ENCODE measurements around the gene ATP8A1.
"Not testable (repeated sequence)": the region's sequence is repeated elsewhere in the genome, so short reads cannot be mapped to it uniquely, and the experiment has no call there.

Gene ATP8A1

DNA sequence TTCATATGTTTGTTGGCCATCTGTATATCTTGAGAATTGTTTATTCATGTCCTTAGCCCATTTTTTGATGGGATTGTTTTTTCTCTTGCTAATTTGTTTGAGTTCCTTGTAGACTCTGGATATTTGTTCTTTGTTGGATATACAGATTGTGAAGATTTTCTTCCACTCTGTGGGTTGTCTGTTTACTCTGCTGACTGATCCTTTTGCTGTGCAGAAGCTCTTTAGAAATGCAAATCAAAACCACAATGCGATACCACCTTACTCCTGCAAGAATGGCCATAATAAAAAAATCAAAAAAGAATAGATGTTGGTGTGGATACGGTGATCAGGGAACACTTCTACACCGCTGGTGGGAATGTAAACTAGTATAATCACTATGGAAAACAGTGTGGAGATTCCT is 189.1 kb downstream of the ATP8A1 start:
- DNase-seq (ENCODE audit: low read depth) = not testable (repeated sequence)

DNA sequence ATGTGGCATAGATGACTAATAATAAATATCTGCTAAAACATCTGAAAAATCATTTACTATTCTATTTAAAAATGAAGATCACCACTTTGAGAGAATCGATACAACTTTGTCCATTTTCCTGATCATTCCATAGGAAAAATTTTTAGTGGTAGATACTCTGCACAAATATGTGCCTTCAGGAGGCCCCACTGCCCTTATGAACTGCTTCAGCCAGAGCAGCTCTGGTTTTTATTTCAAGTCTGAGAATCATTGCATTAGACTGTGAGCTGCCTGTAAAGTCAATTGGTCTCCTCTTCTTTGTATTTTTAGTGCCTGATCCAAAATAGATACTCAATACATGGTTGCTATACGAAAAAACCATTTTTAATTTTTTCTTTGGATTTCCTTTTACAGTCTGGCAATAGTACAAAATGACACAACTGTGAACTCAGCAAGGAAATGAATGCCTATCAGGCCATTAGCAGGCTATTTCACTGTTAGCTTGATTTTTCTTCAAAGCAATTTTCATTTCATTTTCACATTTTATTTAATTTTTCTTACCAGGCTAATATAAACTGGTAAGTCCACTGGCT is 190.5 kb downstream of the ATP8A1 start:
- no peak for DNase-seq (ENCODE audit: low read depth)

DNA sequence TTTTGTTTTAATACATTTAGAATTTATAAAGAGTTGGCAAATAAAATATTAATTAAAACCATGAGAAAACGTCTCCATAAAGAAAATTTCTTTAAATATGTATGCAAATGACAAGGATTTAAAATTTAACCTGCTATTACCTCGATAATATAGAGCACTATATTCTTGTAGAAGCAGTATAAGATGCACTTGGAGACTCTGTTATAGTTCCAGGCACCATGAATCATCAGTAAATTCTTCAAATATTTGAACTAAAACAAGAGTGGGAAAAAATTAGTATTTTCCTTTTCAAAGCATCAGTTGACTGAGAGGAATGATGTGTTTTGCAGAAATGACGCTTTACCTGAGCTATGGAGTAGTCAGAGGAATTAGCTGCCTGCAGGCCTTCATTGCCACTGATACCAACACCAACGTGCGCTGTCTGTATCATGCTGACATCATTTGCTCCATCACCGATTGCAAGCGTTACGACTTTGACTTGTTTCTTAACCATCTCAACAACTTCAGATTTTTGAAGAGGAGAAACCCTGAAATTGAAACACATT is 192.3 kb downstream of the ATP8A1 start:
- DNase-seq (ENCODE audit: low read depth) = peak; percentile 2

DNA sequence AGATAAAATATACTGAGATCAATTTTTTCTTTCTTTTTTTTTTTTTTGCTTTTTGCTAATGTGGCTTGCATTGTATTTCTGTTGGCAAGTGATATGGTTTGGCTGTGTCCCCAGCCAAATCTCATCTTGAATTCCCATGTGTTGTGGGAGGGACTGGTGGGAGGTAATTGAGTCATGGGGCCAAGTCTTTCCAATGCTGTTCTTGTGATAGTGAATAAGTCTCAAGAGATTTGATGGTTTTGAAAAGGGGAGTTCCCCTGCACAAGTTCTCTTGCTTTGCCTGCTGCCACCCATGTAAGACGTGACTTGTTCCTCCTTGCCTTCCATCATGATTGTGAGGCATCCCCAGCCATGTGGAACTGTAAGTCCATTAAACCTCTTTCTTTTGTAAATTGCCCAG is 195.7 kb downstream of the ATP8A1 start:
- DNase-seq (ENCODE audit: low read depth) = not testable (repeated sequence)

DNA sequence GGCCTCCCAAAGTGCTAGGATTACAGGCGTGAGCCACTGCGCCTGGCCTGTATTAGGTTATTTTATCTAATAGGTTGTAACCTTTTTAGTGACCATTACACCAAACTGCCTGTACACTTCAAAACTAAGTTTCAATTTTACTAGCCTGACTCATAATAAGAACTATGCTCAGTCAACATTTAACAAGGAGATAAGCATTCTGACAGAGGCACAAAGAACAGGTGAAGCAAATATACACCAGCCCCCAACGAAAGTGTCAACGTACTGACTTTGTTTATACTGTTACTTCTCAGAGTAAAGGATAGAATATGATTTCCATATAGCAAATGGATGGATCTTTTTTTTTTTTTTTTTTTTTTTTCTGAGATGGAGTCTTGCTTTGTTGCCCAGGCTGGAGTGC is 196.9 kb downstream of the ATP8A1 start:
- DNase-seq (ENCODE audit: low read depth) = no peak

DNA sequence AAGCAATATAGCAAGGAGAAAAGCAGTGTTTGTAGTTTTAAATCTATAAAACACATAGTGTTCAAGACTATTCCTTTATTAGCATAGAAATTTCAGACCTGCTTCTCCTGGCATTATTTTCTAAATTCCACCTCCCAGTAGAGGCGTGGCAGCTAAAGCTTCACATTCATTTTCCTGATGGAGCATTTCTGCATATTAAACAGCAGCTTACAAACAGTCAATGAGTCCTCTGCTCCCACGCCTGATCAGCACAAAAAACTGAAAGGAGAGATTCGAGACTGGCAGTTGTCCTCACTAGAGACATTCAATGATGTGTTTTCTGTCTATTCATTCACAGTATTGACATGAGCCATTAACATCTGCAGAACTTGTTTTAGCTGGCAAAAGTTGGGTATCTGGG is 198.2 kb downstream of the ATP8A1 start:
- DNase-seq (ENCODE audit: low read depth) = no peak

DNA sequence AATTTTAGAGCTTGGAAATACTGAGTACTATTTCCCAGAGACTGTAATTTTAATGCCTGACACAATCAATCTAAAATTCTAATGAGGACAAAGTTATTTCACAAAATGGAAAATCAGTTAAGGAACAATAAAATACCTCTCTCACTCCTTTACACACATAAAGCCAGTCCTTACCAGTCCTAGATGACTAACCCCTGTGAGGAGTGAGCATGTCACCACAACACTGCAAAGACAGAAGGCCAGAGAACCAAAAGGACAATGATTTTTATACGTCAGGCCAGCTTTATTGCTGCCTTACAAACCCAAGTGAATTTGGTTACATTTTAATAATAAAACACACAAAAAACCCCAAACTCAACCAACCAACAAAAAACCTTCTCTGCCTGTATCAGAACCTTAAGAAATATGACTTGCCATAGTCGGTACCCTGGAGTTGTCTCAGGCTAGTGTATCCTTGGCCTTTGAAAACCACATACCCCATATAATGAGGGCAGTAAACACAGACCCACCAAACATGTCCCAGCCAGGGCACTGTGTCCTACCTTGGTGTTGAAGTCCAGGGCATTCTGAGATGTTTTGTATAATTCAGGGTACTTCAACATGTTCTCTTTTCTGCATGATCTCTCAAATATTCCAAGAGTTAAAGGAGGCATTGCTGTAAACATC is 202.0 kb downstream of the ATP8A1 start:
- DNase-seq (ENCODE audit: low read depth) = no peak

DNA sequence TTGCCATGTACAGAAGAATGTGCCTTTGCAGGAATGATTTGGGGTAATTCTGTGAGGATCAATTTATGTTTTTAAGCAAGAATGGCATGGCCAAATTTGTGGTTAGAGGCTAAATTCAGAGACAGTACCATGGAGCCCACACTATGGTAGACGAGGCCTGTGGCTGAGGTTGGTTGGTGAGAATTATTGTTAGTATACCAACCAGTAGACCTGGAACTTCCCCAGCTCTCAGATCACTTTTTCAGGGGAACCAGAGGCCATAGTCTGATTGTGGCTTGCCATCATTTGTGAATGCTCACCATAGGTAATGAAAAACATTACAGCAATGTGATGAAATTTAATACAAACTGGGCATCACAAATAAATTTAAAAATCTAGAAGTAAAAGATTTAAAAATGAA is 203.3 kb downstream of the ATP8A1 start:
- no peak for DNase-seq (ENCODE audit: low read depth)

DNA sequence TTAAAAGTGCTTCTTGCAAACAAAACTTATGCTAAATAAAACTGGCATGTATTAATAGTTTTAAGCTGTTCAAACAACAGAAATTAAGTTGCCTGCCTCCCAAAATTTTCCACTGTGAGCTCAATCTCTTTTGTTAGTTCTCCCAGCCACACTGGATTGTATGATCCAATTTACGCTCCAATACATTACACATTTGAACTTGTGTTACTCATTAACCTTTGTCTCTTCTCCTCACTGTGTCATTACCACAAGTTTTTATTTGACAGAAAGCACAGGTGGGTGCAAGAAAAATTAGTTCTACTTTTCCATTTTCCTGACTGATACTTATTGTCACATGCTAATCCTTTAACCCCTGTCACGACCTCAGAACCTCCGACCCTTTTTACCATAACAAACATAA is 204.1 kb downstream of the ATP8A1 start:
- DNase-seq (ENCODE audit: low read depth) = no peak

DNA sequence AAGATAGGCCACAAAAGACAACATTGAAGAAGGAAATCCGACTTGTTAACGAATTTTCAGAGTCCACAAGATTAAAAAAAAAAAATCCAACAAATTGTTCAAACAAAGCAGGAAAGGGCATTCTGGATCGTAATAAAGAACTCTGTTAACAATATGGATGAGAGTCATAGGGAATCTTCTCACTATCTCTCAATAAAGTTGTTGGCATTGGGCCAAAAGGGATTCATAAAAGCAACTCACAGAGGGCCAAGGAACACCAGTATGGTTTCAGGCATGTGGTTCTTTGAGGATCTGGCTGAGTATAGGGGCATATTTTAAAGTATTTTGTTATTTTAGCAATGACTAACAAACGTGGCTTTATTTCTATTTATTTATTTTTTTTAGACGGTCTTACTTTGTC is 210.1 kb downstream of the ATP8A1 start:
- DNase-seq (ENCODE audit: low read depth) = no peak

DNA sequence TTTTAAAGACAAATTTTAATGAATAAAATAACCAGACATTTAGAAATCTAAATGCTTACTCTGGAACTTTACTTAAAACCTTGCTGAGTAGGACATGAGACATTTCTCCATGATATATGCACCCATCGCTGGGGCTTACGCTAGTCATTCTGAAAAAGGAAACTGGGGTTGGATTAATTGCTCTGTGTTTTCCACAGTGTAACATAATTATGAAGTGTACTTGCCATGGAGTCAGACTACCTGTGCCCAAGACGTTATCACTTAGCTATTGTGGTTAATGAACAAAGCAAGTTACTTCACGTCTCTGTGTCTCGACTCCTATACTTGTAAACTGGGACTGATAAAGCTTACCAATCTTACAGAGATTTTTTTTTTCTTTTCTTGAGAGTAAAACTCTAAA is 211.9 kb downstream of the ATP8A1 start:
- DNase-seq (ENCODE audit: low read depth) = no peak

DNA sequence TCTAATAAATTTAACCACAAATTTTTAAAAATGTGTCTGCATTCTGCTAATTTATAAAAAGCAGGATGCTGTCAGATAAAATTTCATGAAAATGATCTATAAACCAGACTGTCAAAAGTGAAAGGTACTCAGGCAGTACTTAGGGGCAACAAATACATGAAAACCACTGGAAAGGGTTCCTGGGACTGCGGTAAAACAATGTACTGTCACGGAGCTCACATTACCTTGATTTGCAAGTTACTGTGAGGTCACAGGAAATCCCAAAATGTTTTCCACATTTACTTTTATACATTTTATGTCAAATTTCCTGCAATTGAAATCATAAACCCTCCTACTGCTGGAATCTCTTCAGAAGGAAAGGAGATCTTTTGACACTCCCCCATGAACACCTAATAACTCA is 214.3 kb downstream of the ATP8A1 start:
- DNase-seq (ENCODE audit: low read depth) = no peak

DNA sequence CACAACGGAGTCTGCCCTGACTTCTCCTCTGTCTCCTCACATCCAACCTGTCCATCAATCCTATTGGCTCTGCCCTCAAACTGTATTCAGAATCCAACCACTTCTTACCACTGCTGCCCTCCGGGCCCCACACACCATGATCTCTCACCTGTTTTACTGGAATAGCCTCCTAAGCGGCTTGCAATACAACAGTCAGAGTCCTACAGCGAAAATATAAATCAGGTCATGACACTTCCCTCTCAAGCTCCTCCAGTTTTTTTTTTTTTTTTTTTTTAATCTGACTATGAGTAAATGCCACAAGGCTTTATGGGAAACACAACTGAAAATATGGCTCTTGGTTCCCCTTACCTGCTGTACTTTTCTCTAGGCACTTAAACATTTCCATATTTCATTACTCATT is 216.8 kb downstream of the ATP8A1 start:
- DNase-seq (ENCODE audit: low read depth) = no peak

DNA sequence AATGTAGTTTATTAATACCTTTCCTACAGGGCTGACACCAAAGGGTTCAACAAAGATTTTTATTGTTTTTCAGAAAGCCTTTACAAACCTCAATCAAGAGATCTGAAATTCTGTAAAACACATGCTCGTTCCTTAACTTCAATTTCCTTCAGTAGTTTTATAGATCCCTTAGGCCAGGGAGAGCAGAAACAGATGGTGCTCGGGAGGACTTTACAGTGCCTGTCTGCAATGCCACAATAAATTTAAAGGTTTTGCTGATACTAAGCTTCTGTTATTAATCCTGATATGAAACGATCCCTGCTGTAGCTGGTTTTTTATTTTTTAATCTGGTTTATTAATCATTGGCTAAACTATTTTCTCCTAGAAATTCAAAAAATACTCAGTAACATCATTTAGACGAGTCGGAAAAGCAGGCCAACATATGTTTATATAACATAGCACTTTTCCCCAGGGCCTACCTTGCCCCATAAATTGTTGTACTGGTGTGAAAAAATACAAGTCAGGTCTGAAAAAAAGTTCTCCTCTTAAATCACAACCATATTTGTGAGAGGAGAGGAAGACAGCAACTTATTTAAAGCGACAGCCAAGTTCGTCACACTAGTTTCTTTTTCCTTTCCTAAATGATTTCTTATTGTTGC is 219.9 kb downstream of the ATP8A1 start:
- no peak for DNase-seq (ENCODE audit: low read depth)

DNA sequence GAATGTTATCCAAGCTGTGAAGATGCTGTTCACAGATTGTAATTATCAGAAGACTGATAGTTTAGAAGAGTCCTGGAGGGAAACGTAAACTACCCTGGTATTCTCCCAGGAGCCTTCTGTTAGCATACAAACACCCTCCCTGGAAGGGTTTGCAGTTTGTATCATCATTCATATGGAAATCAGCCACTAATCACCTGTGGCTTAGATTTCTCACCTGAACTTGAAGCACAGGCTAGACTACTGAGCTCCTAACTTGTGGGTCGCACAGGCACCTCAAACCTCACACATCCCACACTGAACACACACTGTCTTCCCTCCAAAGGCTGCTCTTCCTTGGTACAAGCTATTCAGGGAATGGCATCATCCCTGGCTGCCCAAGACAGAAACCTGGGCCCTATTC is 228.9 kb downstream of the ATP8A1 start:
- DNase-seq (ENCODE audit: low read depth) = no peak

DNA sequence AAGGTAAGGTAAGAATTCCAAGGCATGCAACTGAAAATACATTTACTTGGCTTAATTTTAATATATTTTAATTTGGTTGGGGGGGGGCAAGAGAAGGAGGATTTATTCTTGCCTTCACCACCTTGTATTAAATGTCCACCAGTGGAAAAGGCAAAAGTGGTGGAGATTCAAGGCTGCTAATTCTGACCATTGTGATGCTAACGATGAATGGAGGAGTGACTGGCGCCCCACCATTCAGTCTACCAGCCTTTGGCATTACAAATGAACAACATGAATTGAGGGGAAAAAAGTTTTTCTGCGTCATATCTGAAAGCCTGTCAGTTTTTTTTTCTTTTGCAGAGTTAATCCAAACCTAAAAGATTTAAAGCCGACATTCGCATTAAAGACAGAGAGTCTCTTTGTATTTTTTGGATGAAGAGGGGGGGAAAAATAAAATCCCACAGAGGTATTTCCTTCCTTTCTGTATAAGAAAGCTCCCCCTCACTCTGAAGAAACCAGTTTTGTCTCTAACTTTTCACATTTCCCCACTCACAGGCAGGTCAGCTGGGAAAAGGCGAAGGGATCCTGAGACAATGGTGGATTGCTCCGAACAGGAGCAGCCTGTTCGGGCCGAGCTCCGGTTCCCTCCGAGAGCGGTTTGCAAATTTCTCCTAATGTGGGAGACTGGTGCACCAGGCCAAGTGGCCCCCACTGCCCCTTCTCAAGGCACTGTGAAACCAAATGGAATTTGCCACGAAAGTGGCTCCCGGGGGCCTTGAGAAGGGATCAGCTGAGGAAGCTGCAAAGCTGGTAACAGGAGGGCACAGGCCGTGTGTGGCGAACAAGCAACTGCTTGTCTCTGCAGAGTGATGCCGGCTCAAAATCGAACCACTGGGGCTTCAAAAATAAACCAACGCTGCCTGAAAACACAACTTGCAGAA is 231.5 kb downstream of the ATP8A1 start:
- no peak for DNase-seq (ENCODE audit: low read depth)

DNA sequence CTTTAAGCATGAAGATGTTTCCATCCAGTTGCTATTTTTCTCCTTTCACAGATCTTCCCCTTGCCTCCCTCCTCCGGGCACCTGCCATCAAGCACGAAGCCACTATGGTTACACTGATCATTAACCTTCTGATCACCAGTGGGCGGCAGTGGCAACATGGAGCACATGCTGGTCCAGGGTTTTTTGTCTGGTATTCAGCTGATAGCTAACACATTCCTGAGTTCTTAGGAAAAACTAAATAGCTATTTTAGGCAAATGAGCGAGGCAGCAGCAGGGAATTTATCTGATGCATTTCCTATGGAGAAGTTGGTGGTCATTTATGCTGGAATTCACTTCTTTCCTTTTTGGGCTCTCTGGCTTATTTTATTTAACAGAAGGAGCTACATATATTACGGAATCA is 236.8 kb downstream of the ATP8A1 start:
- DNase-seq (ENCODE audit: low read depth) = no peak

DNA sequence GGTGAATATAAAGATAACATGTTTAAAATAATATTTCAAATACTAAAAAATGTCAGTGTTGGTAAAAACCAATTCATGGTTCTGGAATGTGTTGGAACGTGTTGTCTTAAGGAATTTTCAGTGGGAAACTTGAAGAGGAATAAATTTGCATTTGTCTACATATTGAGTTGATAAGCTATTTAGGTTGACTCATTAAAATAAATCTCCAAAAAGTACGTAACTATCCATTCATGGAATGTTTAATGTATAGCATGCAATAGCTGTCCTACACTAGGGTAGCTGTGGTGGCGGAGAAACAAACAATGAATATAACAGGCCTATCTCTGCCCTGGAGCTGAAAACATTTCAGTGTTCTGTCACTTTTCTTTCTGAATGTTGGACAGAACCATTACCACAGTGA is 239.4 kb downstream of the ATP8A1 start:
- DNase-seq (ENCODE audit: low read depth) = no peak

DNA sequence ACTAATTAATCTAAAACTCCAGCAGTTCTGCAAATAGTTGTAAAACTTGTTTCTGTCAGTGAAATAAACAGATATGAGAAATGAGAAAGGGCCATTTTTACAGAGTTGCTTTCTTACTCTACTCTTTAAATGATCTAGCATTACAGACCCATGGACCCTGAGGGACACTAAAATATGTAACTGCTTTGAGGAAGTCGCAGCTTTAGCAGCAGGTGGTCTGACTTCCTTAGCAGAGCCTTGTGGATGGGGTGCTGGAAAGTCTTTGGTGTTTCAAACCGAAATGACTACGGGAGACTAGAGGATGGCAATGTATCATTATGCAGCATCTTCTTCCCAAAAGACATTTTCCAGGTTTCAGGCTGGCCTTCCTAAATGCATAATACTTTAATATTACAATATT is 240.9 kb downstream of the ATP8A1 start:
- no peak for DNase-seq (ENCODE audit: low read depth)

DNA sequence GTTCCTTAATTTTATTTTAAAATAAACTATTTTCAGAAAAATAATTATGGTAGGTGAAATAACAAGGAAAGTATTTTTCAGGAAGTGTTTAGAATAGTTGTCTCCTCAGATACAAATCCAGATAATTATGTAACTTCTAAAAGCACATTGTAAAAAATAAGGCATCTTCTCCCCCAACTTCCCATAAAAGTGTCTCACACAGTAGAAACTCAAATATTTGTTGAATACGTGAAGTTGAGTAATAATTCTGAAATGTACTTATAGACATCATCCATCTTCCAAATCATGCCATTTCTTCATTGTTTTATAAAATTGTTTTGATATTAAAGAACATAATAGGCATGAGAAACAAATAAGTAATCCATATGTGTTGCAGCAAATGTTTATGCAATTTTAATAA is 241.6 kb downstream of the ATP8A1 start:
- peak; percentile 15 for DNase-seq (ENCODE audit: low read depth)

DNA sequence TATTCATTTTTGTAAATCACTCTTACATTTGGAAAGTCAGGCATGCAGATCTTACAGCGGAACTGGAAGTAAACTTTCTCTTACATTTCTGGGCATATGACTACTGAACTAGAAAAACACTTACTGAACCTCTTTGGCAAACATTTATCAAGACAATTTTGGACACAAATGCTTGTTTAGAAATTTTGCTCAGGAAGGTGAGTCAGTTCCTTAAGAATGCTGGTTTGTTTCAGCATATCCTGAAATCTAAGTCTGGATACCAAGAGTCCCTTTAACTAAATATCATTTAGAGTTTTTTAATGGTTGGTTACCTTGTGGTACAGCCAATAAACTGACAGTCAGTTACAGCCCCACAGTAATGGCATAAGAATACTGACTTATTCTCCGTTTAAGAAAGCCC is 244.7 kb downstream of the ATP8A1 start:
- peak; percentile 90 for DNase-seq (ENCODE audit: low read depth)

DNA sequence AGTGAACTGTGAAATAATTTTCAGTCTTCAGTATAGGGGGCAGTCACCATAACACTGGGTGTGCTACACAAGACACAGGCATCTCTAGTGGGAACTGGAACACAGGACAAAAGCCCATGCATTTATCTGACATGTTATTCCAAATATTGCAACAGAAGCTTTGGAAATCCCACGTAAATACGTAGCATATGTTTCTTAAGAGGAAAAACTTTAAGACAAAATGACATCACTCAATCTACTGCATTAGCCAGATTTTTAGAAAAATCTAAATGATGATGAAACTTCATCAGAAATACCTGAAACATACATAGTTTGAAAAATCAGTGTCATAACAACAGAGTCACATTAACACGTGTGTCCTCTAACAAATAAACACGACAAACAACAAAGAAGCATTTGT is 245.1 kb downstream of the ATP8A1 start:
- DNase-seq (ENCODE audit: low read depth) = peak; percentile 49

Data from iris pigment epithelial cell (primary cell).